Left lung (tissue), 14 donors: ENCODE measurements around the gene RAB6D. TPM values are rescaled to one million over a fixed set of nuclear protein-coding genes. Genes with fewer than 3 reads are reported as not detected.
A peak's percentile ranks its signal among the peaks of the same experiment; 100 is the strongest.
"Not testable (repeated sequence)": the region's sequence is repeated elsewhere in the genome, so short reads cannot be mapped to it uniquely, and the experiment has no call there.

Experiments
- ATAC-seq: fragments of 200-7000 bp; cut with Tn5 transposase; one replicate; pipeline ENCODE4 v1.9.1; 2020; ENCODE audit warnings: moderate library complexity
- DNase-seq, 4 donors: peaks; one replicate each; pipeline ENCODE4 v3.0.0-alpha.2; 2013 to 2020
- H3K27ac ChIP-seq, 2 donors: fragments of 200-600 bp; sonication (generic) in 1 of 2; one replicate each; pipeline versions ENCODE4 v1.5.0 to v1.8.0; 2020 to 2021
- H3K27me3 ChIP-seq, 2 donors: fragments of 200-600 bp; sonication (generic) in 1 of 2; one replicate each; pipeline versions ENCODE4 v1.5.0 to v1.8.0; 2020 to 2021
- H3K36me3 ChIP-seq, 2 donors: fragments of 200-600 bp; sonication (generic) in 1 of 2; one replicate each; pipeline versions ENCODE4 v1.5.0 to v1.8.0; 2020 to 2021
- H3K4me1 ChIP-seq, 2 donors: fragments of 200-600 bp; one replicate each; pipeline ENCODE4 v1.8.0; 2021
- H3K4me3 ChIP-seq, 2 donors: fragments of 200-600 bp; sonication (generic) in 1 of 2; one replicate each; pipeline versions ENCODE4 v1.5.0 to v1.8.0; 2020 to 2021; ENCODE audit warnings: mild to moderate bottlenecking in 1 of 2
- H3K9me3 ChIP-seq, 2 donors: fragments of 200-600 bp; sonication (generic) in 1 of 2; one replicate each; pipeline versions ENCODE4 v1.5.0 to v1.8.0; 2020 to 2021
- CTCF ChIP-seq, 2 donors: fragments of 200-600 bp; sonication (generic) in 1 of 2; IDR thresholded peaks; one replicate each; pipeline versions ENCODE4 v1.5.0 to v1.8.0; 2021; ENCODE audit warnings: antibody characterized with exemption in 2 of 2
- intact Hi-C, 2 donors: fragments of 100-400 bp; cut with DNase I; formaldehyde crosslinking; loops; one replicate each; pipeline versions ENCODE4 v1.11.2 to v1.14.2; 2022
- long read RNA-seq, 12 donors: library from polyadenylated mRNA in 2 of 12; unstranded in 2 of 12; transcript quantifications; one replicate each; pipeline ENCODE4 v2.0.0 and lab custom pipeline, GENCODE V29; 2019 to 2026
- polyA plus RNA-seq, 6 donors: library from polyadenylated mRNA; unstranded; fragments of 120-200 nt; gene quantifications; one replicate each; pipeline ENCODE4 v1.2.1, GENCODE V29; 2013; ENCODE audit not compliant: insufficient read length in 6 of 6
- total RNA-seq, 2 donors: library from RNA; stranded (reverse); fragmentation: NEBNext Ultra II Directional; extraction: Animal tissue kit (Norgen Biotek cat#: 25700); gene quantifications; one replicate each; pipeline ENCODE4 v1.2.1, GENCODE V29; 2021
- donor health status: DM: no; HTN: yes; CAD: no.
- donor health status: DM: no; HTN: no; CAD: no.

The RAB6D gene
- total RNA-seq (not detected), polyA plus RNA-seq (1 to 10 TPM; 1.5 to 2.5 (median 2.1) TPM)
- long read RNA-seq, donor 1, partial matches to known transcripts, result 0 of 1 reads
- long read RNA-seq, donor 1, other reads (novel, unspliced or antisense), result 0 of 1 reads
- long read RNA-seq, donor 2, result 0 reads
- long read RNA-seq, donor 3, result 0 reads
- long read RNA-seq, donor 4, result 0 reads
- long read RNA-seq, donor 5, result 0 reads
- long read RNA-seq, donor 6, result 0 reads
- long read RNA-seq, donor 7, result 0 reads
- long read RNA-seq, donor 8, result 0 reads
- long read RNA-seq, donor 9, result 0 reads
- long read RNA-seq, donor 10, result 0 reads
- long read RNA-seq, donor 11, partial matches to known transcripts, result 0 of 3 reads
- long read RNA-seq, donor 11, other reads (novel, unspliced or antisense), result 0 of 3 reads
- long read RNA-seq, donor 12, result 0 reads

GRCh38 chr2:131363703-131364186, at the start of gene RAB6D:
Gene RAB6D, minus strand, starts transcription at chr2:131364168. Its CDS starts 448 bp downstream, at chr2:131363720.
- DNase-seq (peak in 2 of 4 donors; percentile 5 to 58), ATAC-seq (peak; percentile 68)
- H3K4me3 ChIP-seq, H3K9me3 ChIP-seq, H3K4me1 ChIP-seq, H3K36me3 ChIP-seq, intact Hi-C loops, H3K27ac ChIP-seq: not testable (repeated sequence)
- H3K27me3 ChIP-seq, result peaks cover 33 to 80% of the 10 kb centered on the region in 2 donors

- Histone ChIP-seq H3K27ac (no peak overlapping the region), H3K4me3 (no peak overlapping the region), H3K9me3 (no peaks in the 10 kb centered on the region), H3K4me1 (no peaks in the 10 kb centered on the region), H3K27me3 (peaks cover 0 to 50% of the 10 kb centered on the region in 2 donors), H3K36me3 (no peaks in the 10 kb centered on the region)
- TF ChIP-seq CTCF (IDR thresholded peaks at IDR 0.05), result peak; percentile 49 to 81
- ATAC-seq, result peak; percentile 84
- DNase-seq, result peak in 2 of 4 donors; percentile 49 to 69
- intact Hi-C loops, result no loop called here
Measured at GRCh38 chr2:131413148-131413747, 49.3 kb upstream of the RAB6D start.

- H3K4me3 ChIP-seq, result no peak overlapping the region
- H3K4me1 ChIP-seq, result no peaks in the 10 kb centered on the region
- intact Hi-C loops, result no loop called here
- no peak for ATAC-seq
- no peaks in the 10 kb centered on the region for H3K9me3 ChIP-seq
- no peak for TF ChIP-seq CTCF (IDR thresholded peaks at IDR 0.05)
- no peak for DNase-seq
- no peaks in the 10 kb centered on the region for H3K36me3 ChIP-seq
- no peak overlapping the region for H3K27ac ChIP-seq
- peaks cover 0 to 62% of the 10 kb centered on the region in 2 donors for H3K27me3 ChIP-seq
Measured at GRCh38 chr2:131410173-131410572, 46.2 kb upstream of the RAB6D start.

- no peak for DNase-seq
- H3K4me3 ChIP-seq, result no peak overlapping the region
- no peak for ATAC-seq
- no peak overlapping the region for H3K27ac ChIP-seq
- H3K4me1 ChIP-seq, result no peaks in the 10 kb centered on the region
- H3K9me3 ChIP-seq, result no peaks in the 10 kb centered on the region
- intact Hi-C loops, result no loop called here
- H3K27me3 ChIP-seq, result peaks cover 0 to 62% of the 10 kb centered on the region in 2 donors
- H3K36me3 ChIP-seq, result no peaks in the 10 kb centered on the region
- no peak for TF ChIP-seq CTCF (IDR thresholded peaks at IDR 0.05)
Measured at GRCh38 chr2:131408778-131409177, 44.8 kb upstream of the RAB6D start.

GRCh38 chr2:131408207-131408606, 44.2 kb upstream of the RAB6D start:
- intact Hi-C loops, result no loop called here
- DNase-seq (no peak), ATAC-seq (no peak)
- H3K4me1 ChIP-seq, result no peaks in the 10 kb centered on the region
- no peaks in the 10 kb centered on the region for H3K36me3 ChIP-seq
- H3K9me3 ChIP-seq, result no peaks in the 10 kb centered on the region
- no peak overlapping the region for H3K27ac ChIP-seq
- H3K4me3 ChIP-seq, result no peak overlapping the region
- peaks cover 0 to 59% of the 10 kb centered on the region in 2 donors for H3K27me3 ChIP-seq
- no peak for TF ChIP-seq CTCF (IDR thresholded peaks at IDR 0.05)
